ENCODE results near the gene ST3GAL3.

Gene ST3GAL3

DNA sequence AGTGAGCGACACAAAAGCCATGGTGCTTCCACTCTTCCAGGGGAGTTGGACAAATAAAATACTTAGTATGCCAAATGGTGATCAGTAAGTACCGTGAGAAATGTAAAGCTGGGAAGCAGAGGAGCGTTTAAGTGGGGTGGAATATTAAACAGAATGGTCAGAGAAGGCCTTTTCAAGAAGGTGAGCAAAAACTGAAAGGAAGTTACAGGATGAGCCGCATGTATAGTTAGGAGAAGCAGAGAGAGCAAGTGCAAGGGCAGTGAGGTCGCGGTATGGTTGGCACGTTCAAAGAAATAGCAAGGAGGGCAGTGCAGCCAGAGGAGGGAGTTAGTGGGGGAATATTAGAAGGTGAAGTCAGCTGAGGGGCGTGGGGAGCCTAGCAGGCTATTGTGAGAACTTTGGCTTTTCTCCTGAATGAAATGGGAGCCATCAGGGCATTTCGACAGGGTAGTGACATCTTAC is 266.7 kb downstream of the ST3GAL3 start:
- no peak for DNase-seq

DNA sequence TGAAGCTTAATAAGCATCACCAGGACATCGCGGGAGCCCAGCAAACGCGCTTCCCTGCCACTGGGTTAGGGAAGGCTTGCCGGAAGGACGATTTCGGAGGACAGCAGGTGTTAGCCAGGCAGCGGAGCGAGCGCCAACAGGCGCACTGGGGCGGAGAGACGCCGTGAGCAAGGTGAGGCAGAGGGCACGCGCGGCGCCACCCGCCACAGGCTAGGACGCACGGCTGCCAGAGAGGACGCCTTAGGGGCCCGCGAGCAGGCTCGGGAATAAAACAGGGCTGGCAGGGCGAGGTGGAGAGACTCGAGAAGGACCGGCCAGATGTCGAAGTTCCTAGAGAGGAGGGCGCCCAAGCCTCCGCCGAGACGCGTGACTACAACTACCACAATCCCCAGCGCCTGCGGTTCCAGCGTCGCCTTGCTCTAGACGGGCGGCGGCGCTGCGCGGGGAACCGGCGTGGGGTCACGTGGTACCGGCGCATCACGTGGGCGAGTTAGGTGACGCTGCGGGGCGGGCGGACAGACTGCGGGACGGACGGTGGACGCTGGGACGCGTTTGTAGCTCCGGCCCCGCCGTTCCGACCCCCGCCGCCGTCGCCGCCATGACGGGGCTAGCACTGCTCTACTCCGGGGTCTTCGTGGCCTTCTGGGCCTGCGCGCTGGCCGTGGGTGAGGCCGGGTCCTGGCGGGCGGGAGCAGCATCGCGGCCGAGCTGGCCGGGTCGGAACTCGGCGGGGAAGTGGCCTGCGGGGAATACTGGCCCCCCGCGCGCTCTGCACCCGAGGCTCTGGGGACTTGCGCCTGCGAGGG is 267.3 kb downstream of the ST3GAL3 start, which contains the start of gene ATP6V0B:
Gene ATP6V0B (plus strand): TSS at position 518 of the 806 bp plus-strand sequence. CDS start 81 bp downstream, at position 599.
- peak; percentile 94 for DNase-seq

DNA sequence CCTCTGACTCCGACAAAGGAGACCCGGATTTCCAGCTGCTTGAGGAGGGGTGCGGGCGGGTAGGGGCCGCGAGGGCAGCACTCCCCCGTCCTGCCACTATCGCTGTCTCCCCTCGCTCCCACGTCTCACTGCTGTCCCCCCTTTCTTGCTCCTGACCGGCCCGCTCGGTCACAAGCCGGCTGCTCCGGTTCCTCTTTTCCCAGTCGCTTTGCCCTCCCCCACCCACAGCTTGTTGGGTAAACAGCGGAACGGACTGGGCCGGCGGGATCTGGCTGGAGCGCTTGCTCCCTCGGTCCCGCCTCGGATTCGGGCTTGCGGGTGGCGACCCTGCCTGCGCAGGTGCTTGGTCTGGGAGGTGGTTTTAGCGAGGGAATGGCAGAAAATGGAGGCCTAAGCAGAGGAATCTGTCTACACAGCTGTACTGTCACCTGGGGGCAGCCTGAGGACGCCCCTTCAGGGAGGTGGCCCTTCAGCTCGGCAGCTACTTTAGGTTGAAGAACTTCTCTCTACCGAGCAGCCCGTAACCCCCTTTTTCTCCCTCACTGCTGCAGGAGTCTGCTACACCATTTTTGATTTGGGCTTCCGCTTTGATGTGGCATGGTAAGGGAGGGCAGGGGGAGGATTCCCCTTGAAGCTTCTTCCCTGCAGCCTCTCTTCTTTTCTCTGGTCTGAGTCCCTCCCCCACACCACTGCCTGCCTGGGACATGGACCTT is 268.1 kb downstream of the ST3GAL3 start:
- DNase-seq: no peak

DNA sequence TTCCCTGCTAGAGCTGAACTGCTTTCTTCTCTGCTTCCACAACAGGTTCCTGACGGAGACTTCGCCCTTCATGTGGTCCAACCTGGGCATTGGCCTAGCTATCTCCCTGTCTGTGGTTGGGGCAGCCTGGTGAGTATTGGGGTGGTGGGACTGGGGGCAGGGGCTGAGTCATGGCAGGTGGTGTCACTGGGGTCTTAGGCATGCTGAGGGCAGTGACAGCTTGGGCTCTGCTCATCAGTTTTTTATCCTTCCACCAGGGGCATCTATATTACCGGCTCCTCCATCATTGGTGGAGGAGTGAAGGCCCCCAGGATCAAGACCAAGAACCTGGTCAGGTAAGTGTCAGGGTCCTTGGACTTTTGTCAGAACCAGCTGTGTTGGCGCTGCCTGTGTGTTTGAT is 268.7 kb downstream of the ST3GAL3 start:
- DNase-seq: no peak

DNA sequence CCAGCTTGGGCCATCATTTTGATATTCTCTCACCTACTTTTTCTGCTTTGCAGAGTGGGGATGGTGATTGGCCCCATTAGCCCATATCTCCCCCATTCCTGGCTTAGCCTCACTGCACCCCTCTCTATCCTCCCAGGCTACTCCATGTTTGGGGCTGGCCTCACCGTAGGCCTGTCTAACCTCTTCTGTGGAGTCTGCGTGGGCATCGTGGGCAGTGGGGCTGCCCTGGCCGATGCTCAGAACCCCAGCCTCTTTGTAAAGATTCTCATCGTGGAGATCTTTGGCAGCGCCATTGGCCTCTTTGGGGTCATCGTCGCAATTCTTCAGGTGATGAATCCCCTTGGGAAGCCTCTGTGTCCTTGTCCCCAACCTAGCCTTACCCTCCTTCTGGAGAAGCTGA is 269.6 kb downstream of the ST3GAL3 start:
- DNase-seq: no peak

DNA sequence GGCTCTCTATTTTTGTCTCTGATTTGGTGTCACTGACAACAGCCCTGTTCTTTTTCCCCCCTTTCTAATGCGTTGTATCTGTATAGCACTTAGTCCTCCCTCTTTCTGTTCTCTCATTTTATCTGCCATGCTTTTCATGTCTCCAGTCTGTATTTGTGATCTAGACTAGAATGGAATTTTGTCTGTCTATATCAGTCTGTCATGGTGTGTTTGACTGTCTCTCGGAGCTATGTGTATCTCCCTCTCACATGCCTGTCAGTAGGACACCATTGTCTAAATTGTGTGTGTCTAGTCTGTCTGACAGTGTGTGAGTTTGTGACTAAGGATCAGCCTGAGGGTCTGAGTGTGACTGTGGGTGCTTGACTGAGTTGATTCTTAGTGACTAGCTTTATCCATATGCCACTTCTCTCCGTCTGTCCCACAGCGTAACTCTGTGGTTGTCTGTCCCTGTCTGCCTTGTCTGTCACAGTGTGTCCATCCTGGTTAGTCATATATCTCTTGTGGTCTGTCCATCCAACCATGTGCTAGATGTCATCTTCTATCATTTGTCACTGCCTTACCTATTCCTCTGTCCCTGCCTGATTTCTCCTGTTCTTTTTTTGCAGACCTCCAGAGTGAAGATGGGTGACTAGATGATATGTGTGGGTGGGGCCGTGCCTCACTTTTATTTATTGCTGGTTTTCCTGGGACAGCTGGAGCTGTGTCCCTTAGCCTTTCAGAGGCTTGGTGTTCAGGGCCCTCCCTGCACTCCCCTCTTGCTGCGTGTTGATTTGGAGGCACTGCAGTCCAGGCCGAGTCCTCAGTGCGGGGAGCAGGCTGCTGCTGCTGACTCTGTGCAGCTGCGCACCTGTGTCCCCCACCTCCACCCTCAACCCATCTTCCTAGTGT is 270.3 kb downstream of the ST3GAL3 start:
- DNase-seq: no peak

DNA sequence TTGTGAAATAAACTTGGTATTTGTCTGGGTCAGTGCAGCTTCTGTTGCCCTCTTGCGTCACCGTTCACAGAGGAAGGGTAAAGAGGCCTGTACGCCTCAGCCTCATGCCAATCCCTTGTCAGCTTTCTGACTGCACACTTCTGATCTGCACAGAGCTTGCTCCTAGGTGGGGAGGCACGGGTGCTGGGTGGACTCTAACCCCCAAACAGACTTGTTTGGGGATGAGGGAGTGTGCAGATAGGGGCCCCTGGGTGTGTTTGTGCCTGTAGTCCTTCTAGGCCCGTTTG is 270.9 kb downstream of the ST3GAL3 start:
- no peak for DNase-seq

DNA sequence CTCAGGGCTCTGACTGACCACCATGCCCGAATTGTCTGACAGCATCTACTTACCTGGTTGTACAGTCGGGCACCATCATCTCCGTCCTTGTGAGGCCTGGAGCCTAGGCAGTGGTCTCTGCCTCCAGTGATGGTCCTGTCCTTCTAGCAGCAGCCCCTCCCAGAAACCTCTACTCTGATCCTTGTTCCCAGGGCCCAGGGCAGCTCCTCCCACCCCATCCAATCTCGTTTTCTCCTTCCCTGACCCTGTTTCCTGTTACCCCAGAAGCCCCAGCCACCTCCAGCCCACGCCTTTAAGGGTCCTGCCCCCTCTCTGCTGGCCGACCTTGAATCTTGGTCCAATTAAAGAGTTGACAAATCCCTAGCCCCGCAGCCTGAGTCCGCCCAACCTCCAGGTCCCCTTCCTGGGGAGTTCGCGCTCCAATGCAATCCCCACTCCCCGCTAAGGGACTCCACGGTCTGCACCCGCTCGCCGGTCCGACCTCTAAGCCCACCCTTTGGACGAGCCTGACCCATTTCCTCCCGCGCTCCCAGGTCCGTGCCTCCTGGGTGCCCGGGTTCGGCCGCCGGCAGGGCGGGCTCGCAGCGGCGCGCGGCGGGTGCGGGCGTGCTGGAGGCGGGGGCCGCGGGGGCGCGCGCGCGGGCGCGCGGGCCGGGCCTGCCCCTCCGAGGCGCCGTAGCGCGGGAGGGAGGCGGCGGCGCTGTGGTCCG is 271.4 kb downstream of the ST3GAL3 start, which contains the start of gene B4GALT2:
Gene B4GALT2 (plus strand): TSS at position 660 of the 710 bp plus-strand sequence. CDS start 1,951 bp downstream, outside the sequence.
- no peak for DNase-seq

DNA sequence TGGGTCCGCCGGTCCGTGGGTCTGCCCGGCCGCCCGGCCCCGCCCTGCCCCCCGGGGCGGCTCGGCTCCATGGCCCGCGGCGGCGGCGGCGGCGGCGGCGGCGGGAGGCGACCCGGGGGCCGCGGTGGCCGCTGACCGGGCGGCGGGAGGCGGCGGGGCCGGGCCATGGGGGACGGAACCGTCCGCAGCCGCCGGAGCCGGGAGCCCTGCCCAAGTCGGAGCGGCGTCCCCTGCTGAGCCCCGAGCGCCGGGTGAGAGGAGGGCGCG is 271.9 kb downstream of the ST3GAL3 start:
- no peak for DNase-seq

DNA sequence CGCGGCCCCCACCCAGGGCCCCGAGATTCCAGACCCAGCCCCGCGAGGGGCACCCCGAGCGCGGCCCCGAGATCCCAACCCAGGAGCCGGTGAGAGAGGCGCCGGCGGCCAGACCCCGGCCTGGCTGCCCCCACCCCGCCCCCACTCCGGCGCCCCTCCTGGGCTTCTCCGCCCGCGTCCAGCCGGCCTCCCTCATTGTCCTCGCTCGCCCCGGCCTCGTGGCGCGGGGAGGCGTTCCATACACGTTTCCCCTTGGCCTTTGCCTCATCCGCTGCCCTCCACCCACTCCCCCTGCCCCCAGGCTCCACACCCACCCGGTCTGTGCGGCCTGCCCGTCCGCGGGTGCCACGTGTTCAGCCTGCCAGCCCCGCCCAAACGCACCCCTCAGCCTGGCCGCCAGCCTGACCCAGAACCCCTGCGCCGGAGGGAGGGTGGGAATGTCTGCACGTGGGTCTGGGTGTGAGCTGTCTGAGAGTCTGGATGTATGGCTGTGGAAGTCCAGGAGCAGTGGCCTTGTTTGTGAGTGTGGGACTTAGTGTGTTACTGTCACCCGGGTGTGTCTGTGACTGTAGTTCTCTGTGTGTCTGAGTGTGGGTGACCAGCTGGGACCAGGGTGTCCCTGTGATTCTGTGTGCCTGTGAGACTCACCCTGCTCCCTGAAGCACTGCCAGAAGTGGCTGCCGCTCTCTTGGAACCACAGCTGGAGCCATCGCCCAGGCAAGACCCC is 272.4 kb downstream of the ST3GAL3 start:
- DNase-seq: peak; percentile 60

DNA sequence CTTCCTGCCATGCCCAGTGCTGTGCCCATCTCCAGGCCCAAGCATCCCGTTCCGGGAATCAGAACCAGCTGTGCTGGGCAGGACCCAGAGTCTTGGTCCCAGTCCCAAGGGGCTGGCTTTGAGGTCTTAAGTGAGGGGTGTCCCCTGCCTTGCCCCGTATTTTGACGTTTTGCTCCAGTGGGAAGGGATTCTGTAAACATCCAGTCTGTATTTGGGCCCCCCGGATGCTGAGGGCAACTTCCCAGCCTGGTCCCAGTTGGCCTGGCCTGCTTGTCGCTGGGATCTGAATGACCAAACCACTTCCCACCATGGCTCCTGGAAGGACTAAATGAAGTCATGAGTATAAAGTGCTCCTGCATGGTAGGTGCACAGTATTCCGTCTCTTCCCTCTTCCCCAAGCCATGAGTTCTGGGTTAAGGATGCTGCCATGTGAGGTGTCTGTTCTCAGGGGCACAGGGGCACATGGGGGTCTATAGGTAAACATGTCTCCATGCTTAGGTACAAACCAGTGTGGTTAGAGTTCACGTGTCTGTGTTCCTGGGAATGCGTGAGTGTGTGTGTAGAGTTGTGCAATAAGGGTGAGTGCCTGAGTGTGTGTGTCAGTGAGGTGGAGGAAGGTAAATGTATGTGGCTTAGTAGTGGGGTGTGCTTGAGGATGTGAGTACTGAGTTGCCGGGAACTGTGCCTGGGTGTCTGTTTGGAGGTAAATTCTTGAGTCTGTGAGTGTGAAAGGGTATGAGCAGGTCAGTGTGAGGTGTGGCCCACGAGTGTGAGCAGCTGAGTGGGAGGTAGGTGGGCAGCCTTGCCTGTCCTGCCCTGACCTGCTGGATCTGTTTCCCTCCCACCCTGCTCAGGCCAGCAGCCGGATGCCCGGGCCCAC is 273.2 kb downstream of the ST3GAL3 start:
- no peak for DNase-seq

Data from NK-92 treated with Interleukin-12 subunit alpha and Interleukin-12 subunit beta, amount 100 ng/mL, for 24 hours (cell line).